Common myeloid progenitor, CD34-positive (primary cell): ENCODE data around the gene CYP39A1.

Experiments used
- CTCF ChIA-PET: fragments of 350-600 bp; sonication (Branson Sonifier 250); formaldehyde crosslinking; loops from one replicate; lab custom pipeline; 2021; ENCODE audit warnings: antibody characterized with exemption; lab: Charles Lee
- POLR2A ChIA-PET: fragments of 350-600 bp; sonication (Branson Sonifier 250); formaldehyde crosslinking; loops from one replicate; lab custom pipeline; 2021; ENCODE audit warnings: antibody characterized with exemption; lab: Charles Lee
- DNase-seq, 3 donors: peaks; one replicate each; pipeline versions ENCODE4 v3.0.0 to v3.0.0-alpha.2; 2013
- H3K27ac ChIP-seq, 2 experiments: 1 replicate in 1 of 2; 2 replicates in 1 of 2; pipeline ENCODE4 v1.7.0; 2013; ENCODE audit warnings: inconsistent platforms in 2 of 2, low read length in 2 of 2, mild to moderate bottlenecking in 2 of 2, low read depth in 1 of 2, moderate library complexity in 1 of 2; ENCODE audit not compliant: severe bottlenecking in 2 of 2, insufficient read depth in 1 of 2, poor library complexity in 1 of 2
- H3K27me3 ChIP-seq, 5 experiments: replicated peaks in 2 of 5; 1 replicate in 3 of 5; 2 replicates in 2 of 5; pipeline versions ENCODE4 v1.6.1 to v1.7.0; 2013; ENCODE audit warnings: low read length in 4 of 5, mild to moderate bottlenecking in 2 of 5, moderate library complexity in 2 of 5, inconsistent platforms in 1 of 5; ENCODE audit not compliant: insufficient read depth in 5 of 5, control insufficient read depth in 4 of 5
- H3K36me3 ChIP-seq, 4 experiments: 1 replicate in 2 of 4; 2 replicates in 2 of 4; pipeline versions ENCODE4 v1.6.1 to v1.7.0; 2013; ENCODE audit warnings: low read length in 3 of 4, control low read depth in 1 of 4, mild to moderate bottlenecking in 1 of 4; ENCODE audit not compliant: control insufficient read depth in 4 of 4, insufficient read depth in 4 of 4
- H3K4me1 ChIP-seq, 4 experiments: 1 replicate in 3 of 4; 2 replicates in 1 of 4; pipeline versions ENCODE4 v1.6.1 to v1.7.1; 2013; ENCODE audit warnings: low read length in 3 of 4, mild to moderate bottlenecking in 3 of 4, control low read depth in 1 of 4, inconsistent platforms in 1 of 4, moderate library complexity in 1 of 4; ENCODE audit not compliant: control insufficient read depth in 4 of 4, insufficient read depth in 4 of 4; ENCODE audit errors: control extremely low read depth in 1 of 4
- H3K4me3 ChIP-seq, 7 experiments: 1 replicate in 4 of 7; 2 replicates in 3 of 7; pipeline versions ENCODE4 v1.5.1 to v1.7.0; 2013; ENCODE audit warnings: mild to moderate bottlenecking in 7 of 7, low read length in 6 of 7, moderate library complexity in 6 of 7, inconsistent platforms in 2 of 7, low read depth in 2 of 7, control low read depth in 1 of 7; ENCODE audit not compliant: insufficient read depth in 4 of 7, control insufficient read depth in 1 of 7; ENCODE audit errors: extremely low read depth in 1 of 7
- H3K9me3 ChIP-seq, 5 experiments: 1 replicate in 4 of 5; 2 replicates in 1 of 5; pipeline versions ENCODE4 v1.6.1 to v1.7.1; 2013; ENCODE audit warnings: low read length in 4 of 5, mild to moderate bottlenecking in 2 of 5, inconsistent platforms in 1 of 5, low read depth in 1 of 5, moderate library complexity in 1 of 5; ENCODE audit not compliant: control insufficient read depth in 4 of 5, insufficient read depth in 2 of 5; ENCODE audit errors: control extremely low read depth in 1 of 5
- whole genome bisulfite sequencing: methylation state at CpG from one replicate; pipeline ENCODE4 v1.1.5; 2013; ENCODE audit not compliant: insufficient coverage; 5-methylcytosine and 5-hydroxymethylcytosine counted together

Gene CYP39A1

GRCh38 chr6:46583081-46583480 is 69.5 kb downstream of the CYP39A1 start:
- Histone ChIP-seq H3K36me3 (no peaks in the 10 kb centered on the region), H3K27ac (no peak overlapping the region), H3K4me1 (no peaks in the 10 kb centered on the region), H3K27me3 (no peaks in the 10 kb centered on the region), H3K4me3 (no peak overlapping the region), H3K9me3 (no peaks in the 10 kb centered on the region)
- CTCF ChIA-PET, result no interaction called here
- POLR2A ChIA-PET, result no interaction called here
- WGBS, result 100% methylated on average over 2 of the region's 2 CpGs
- DNase-seq, result no peak

GRCh38 chr6:46581459-46582177 is 71.0 kb downstream of the CYP39A1 start:
- Histone ChIP-seq H3K36me3 (no peaks in the 10 kb centered on the region), H3K4me3 (no peak overlapping the region), H3K9me3 (peaks cover 0 to 3% (median 0%) of the 10 kb centered on the region in 5 experiments), H3K27me3 (no peaks in the 10 kb centered on the region), H3K27ac (no peak overlapping the region), H3K4me1 (no peaks in the 10 kb centered on the region)
- ChIA-PET POLR2A (no interaction called here), CTCF (no interaction called here)
- DNase-seq, result no peak

- 100% methylated on average over 2 of the region's 3 CpGs for WGBS
- POLR2A ChIA-PET, result no interaction called here
- no peak for DNase-seq
- Histone ChIP-seq H3K4me1 (no peaks in the 10 kb centered on the region), H3K36me3 (no peaks in the 10 kb centered on the region), H3K27me3 (no peaks in the 10 kb centered on the region), H3K9me3 (peaks cover 0 to 5% (median 2%) of the 10 kb centered on the region in 5 experiments), H3K4me3 (no peak overlapping the region), H3K27ac (no peak overlapping the region)
- CTCF ChIA-PET, result no interaction called here
These were observed 77.1 kb downstream of the CYP39A1 start for GRCh38 chr6:46575530-46575929.

- Histone ChIP-seq H3K4me3 (no peak overlapping the region), H3K36me3 (no peaks in the 10 kb centered on the region), H3K4me1 (no peaks in the 10 kb centered on the region), H3K9me3 (peaks cover 0 to 5% (median 2%) of the 10 kb centered on the region in 5 experiments), H3K27ac (no peak overlapping the region), H3K27me3 (no peaks in the 10 kb centered on the region)
- DNase-seq, result no peak
- WGBS, result 88% methylated on average over 2 of the region's 2 CpGs
- ChIA-PET CTCF (interaction anchor here (0.9 kb wide), 1 partner anchor 35 kb away, joined by 3 read pairs; no protein-coding TSS in a partner anchor), POLR2A (no interaction called here)
These were observed 79.5 kb downstream of the CYP39A1 start for GRCh38 chr6:46573140-46573539.

- WGBS, result 100% methylated on average over 3 of the region's 3 CpGs
- ChIA-PET CTCF (no interaction called here), POLR2A (no interaction called here)
- H3K27me3 ChIP-seq, result no peaks in the 10 kb centered on the region
- DNase-seq, result no peak
- H3K9me3 ChIP-seq, result peaks cover 0 to 4% (median 0%) of the 10 kb centered on the region in 5 experiments
- H3K4me3 ChIP-seq, result no peak overlapping the region
- H3K27ac ChIP-seq, result no peak overlapping the region
- H3K36me3 ChIP-seq, result no peaks in the 10 kb centered on the region
- H3K4me1 ChIP-seq, result no peaks in the 10 kb centered on the region
These were observed 87.1 kb downstream of the CYP39A1 start for GRCh38 chr6:46565531-46565930.

GRCh38 chr6:46563924-46564323 is 88.7 kb downstream of the CYP39A1 start:
- peaks cover 0 to 4% (median 0%) of the 10 kb centered on the region in 5 experiments for H3K9me3 ChIP-seq
- no peaks in the 10 kb centered on the region for H3K36me3 ChIP-seq
- DNase-seq, result no peak
- no CpG with 5 or more reads among the region's 1 CpG for WGBS
- H3K27ac ChIP-seq, result no peak overlapping the region
- no peaks in the 10 kb centered on the region for H3K27me3 ChIP-seq
- H3K4me3 ChIP-seq, result no peak overlapping the region
- no peaks in the 10 kb centered on the region for H3K4me1 ChIP-seq
- CTCF ChIA-PET, result no interaction called here
- POLR2A ChIA-PET, result no interaction called here

GRCh38 chr6:46556053-46556452 is 96.6 kb downstream of the CYP39A1 start:
- ChIA-PET CTCF (no interaction called here), POLR2A (no interaction called here)
- 25% methylated on average over 4 of the region's 4 CpGs for WGBS
- H3K27ac ChIP-seq, result no peak overlapping the region
- no peaks in the 10 kb centered on the region for H3K9me3 ChIP-seq
- no peak overlapping the region for H3K4me3 ChIP-seq
- no peaks in the 10 kb centered on the region for H3K36me3 ChIP-seq
- peak in 2 of 3 donors; percentile 11 to 20 for DNase-seq
- H3K27me3 ChIP-seq, result no peaks in the 10 kb centered on the region
- H3K4me1 ChIP-seq, result peaks cover 0 to 6% (median 5%) of the 10 kb centered on the region in 4 experiments
